M059J (cell line): ENCODE measurements around the gene NPAS2. TPM values are rescaled to one million over a fixed set of nuclear protein-coding genes. Genes with fewer than 3 reads are reported as not detected.

Experiments
- DNase-seq: peaks from one replicate; pipeline ENCODE4 v3.0.0-alpha.2; 2012; ENCODE audit warnings: low read depth
- total RNA-seq: library from RNA; depleted of rRNA; stranded (reverse); fragments of >200 nt; shearing (Covaris generic); gene quantifications from 2 replicates; pipeline ENCODE4 v1.2.3, GENCODE V29; 2014

The NPAS2 gene
- total RNA-seq, 1 experiment from 2014 or later = 3.6 TPM

- no peak for DNase-seq
Observed at GRCh38 chr2:100940240-100940639, 120.3 kb downstream of the NPAS2 start.

- no peak for DNase-seq
Observed at GRCh38 chr2:100940766-100941645, 121.1 kb downstream of the NPAS2 start.

DNA sequence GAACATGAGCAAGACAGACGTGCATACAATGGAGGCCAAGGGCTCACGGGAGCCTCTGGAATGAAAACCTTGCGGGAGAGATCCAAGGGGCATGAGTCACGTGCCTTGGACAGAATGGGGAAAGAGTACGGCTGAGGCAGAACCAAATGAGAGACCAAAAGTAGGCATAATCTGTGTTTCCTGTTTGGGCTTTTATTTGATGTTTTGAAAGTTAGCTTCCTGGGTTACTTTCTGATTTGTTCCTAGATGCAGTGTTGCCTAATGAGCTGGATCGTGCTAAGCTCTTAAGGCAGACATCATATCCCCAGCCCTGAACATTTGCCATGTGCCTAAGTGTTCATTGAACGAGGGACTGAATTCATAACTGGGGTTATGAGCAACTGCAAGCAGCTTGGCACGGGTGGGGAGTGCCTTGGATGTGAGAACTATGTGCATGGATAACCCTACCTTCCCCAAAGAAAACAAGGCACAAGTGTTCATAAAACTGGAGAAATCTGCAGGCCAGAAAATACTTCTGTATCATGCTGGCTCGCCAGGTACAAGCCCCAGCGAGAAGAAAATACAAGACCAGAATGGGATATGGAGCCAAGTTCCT, 121.8 kb downstream of the NPAS2 start:
- peak; percentile 40 for DNase-seq

- no peak for DNase-seq
Observed at GRCh38 chr2:100944617-100945432, 124.9 kb downstream of the NPAS2 start.

DNA sequence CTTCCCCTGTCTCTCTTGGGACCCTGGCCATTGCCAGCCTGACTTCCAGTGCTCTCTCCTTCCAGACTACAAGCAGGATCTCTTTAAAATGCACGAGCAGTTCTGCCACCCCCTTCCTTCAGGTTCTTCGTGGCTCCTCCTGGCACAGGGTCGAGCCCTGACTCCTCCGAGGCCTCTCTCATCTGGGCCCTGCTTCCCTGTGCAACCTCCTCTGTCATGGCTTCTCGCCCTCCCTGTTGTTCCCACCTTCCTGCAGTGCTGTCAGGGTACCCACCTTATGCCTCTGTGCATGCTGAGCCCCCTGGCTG, 125.4 kb downstream of the NPAS2 start:
- no peak for DNase-seq

- DNase-seq = no peak
Observed at GRCh38 chr2:100945930-100946607, 126.1 kb downstream of the NPAS2 start.

DNA sequence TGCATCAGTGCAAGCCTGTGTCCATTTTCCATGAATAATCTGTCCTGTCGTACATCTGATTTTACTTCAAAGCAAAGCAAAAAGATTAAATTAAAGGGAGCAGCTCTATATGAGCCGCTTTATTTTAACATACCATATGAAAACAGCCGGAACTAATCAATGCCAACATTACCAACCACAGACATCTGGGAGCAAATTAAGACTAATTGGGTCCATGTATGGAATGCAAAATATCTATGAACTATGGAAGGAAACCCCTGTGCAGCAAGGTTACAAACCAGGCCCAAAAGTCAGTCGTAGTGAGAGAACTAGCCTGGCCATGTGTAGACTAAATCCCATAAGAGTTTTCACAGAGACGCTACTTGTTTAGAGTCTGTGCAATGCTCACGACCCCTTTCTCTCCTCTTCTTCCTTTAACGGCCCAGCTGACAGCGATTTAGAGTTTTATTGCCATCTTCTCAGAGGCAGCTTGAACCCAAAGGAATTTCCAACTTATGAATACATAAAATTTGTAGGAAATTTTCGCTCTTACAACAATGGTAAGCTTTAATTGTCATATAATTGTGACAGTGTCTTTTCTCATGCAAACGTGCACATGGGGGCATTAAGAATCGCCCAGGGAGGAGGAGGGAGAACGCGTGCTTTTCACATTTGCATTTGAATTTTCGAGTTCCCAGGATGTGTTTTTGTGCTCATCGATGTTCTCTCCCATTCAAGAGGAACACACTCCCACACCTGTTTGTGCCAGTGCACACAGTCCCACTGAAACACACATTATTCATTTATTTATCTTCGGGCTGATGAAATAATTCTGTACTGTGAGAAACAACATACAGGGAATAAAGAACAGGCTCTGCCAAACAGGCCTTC, 129.2 kb downstream of the NPAS2 start:
- DNase-seq = no peak

DNA sequence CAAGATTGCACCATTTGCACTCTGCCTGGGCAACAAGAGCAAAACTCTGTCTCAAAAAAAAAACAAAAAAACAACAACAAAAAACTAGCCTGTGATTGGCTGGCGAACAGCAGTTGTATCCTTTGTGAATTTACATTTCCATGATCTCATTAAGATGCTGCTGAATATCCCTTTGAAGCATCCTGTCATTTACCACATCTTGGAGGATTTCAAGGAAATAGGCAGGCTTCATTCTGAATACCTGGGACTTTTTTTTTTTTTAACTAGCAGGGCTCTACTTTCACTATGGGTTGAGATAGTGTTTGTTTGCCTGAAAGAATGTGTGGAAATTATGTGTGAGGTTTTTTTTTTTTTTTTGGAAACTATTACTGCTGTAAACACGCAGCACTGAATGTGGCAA, 132.6 kb downstream of the NPAS2 start:
- DNase-seq = no peak

DNA sequence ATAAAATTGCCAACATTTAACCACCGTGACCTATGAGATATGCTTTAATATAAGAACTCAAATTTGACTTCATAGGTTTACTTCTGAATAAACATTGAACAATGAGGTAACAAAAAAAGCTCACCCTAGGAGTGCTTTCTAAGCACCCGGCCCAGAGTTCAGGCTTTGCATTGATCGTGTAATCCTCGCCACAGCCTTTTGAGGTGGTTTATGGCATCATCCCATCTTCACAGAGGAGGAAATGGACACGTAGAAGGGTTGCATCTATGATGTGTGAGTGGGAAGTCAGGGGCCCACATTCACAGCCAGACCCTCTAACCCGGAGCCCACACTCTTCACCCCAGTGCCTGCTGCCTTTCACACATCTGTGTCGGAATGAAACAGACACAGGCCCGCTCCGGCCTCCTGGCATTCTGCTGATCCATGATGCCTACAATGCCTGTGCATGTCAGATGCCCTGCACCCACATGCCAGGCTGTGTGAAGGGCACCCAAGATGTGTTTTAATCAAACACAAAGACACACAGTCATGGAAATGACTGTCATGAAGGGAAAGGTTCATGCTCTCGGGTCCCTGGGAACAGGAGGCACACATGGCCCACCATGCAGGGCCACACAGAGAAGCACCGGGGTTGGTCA, 133.6 kb downstream of the NPAS2 start:
- no peak for DNase-seq

DNA sequence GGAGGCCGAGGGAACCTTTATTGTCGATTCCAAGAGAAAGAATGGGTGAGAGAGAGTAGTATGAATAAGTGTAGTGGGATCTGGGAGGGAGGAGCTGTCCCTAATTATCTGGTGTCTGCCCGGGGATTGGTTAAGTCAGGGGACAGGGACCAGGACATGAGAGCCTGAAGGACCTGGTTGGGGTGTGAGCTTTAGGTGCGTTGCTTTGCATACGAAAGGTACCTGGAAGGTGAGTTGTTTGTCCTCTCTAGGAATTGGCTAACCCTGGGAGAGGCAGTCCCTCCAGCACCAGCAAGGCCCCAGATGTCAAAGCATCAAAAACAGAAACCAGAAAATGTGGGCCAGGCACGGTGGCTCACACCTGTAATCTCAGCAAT, 134.1 kb downstream of the NPAS2 start:
- DNase-seq = no peak

DNA sequence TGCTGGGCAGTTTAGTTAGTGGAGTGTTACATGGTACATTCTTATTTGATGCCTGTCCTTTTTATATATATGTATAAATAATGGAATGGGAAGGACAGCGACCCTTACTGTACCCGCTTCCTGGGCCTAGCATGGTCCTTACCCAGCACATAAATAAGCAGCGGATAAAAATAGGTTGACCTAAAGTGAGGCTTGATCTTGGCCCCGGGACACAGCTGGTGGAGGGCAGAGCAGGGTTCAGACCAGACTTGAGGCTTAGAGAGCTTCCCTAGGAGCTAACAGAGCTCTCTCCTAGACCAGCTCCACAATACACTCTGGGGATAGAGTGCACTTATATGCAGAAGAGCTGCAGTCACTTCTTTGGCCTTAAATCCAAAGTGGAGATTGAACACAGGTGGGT, 135.3 kb downstream of the NPAS2 start:
- no peak for DNase-seq

DNA sequence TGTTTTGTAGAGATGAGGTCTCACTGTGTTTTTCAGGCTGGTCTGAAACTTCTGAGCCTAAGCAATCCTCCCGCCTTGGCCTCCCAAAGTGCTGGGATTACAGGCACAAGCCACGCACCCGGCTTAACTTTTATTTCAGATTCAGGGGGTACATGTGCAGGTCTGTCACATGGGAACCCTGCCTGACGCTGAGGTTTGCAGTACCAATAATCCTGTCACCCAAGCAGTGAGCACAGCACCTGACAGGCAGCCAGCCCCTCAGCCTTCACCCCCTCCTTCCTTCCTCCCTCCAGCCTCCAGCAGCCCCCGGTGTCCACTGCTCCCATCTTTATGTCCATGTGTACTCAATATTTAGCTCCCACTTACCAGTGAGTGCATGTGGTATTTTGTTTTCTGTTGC, 136.1 kb downstream of the NPAS2 start:
- no peak for DNase-seq

DNA sequence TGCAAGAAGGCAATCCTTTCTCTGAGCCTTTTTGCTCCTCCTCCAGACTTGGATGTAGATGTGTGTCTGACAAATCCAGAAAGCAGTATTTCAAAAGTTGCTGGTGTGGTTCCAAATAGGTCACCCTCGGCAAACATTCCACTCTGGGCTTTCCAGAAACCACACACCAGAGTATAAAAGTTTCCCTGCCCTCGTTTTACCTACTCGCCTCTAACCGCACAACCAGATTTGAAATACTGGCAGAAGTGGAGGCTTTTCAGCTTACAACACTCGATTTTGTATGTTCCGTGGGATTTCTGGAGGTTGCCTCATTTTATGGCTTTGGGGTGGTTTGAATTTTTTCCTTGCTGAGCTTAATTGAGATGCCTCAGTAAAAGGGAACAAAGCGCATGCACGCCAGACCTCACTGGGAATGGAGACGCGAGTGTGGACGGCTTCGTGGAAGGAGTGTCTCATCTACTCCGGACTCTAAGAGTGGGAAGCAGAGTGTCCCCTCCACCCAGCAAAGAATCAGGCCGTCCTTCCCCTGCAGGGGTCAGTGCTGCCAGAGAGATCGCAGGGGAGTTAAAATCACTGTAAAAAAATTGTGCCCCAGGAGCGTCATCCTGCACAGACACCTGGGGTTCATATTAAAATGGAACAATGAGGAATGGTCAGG, 138.2 kb downstream of the NPAS2 start:
- peak; percentile 83 for DNase-seq

GRCh38 chr2:100959225-100959880, 139.4 kb downstream of the NPAS2 start:
- peak; percentile 44 for DNase-seq

- no peak for DNase-seq
Observed at GRCh38 chr2:100960688-100961087, 140.7 kb downstream of the NPAS2 start.

DNA sequence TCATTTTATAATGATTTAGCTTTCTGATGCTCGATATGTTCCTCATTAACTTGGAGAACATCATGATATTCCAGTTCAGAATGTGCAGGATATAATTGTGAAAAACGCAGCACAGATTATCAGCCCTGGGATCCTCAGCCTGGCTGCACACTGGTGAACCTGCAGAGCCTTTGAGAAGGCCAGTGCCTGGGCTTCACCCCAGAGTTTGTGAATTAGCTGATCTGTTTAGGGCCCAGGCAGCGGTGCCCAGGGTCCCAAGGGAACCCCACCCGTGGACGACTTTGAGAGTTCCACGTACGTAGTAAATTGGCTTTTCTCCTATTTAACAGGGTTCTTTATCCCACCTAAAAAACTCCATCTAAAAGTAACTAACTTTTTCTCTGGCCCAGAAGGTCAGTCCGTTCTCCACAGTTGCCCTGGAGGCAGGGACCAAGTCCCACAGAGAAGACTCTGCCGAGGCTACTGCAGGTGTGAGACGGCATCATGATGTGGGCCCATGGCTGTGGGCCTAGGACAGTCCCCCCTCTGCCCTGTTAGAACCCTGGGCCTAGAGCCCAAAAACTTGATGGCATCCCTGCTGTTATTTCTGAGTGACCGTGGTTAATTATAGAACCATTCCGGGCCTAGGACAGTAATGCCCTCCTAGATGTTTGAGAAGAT, 142.6 kb downstream of the NPAS2 start:
- no peak for DNase-seq

DNA sequence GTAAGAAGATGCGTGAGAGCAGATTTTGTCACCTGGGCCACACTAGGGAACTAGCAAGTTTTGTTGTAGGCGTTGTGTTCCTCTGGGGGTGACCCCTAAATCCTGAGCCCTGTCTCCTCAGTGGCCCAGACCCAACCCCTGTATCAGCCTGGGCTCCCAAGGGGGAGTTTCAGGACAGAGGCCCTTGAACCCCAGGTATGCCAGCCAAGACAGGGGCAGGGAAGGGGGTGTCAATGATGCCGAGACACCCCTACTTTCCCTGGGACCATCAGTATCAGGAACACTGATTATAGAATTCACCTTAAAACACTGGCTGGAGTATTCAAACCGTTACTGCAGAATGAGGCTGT, 143.1 kb downstream of the NPAS2 start:
- no peak for DNase-seq

- DNase-seq = no peak
Observed at GRCh38 chr2:100964222-100964621, 144.3 kb downstream of the NPAS2 start.

GRCh38 chr2:100964681-100965169, 144.8 kb downstream of the NPAS2 start:
- no peak for DNase-seq
